GM12874 (cell line): ENCODE data around the gene ELAVL3.

Experiments used
- CTCF ChIP-seq: IDR thresholded peaks from 2 replicates; pipeline ENCODE4 v1.5.1; 2011; ENCODE audit warnings: low read depth, mild to moderate bottlenecking, control low read depth, low read length, moderate library complexity; ENCODE audit not compliant: insufficient read depth

Gene ELAVL3

DNA sequence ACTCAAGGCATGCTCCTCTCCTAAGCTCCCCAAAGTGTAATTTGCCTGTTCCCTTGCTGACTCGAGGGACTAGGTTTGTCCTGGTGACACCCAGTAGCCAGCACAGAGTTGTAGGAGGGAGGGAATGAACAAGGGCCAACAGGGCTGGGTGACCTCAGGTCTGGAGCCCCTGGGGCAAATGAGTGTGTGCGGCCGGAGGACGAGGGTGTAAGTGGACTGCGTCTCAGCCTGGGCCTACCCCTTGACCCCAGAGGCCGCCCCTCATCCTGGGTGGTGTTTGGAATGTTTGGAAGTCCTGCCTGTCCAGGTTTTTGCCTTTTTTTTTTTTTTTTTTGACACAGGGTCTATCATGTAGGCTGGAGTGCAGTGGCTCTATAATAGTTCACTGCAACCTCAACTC lies 26.1 kb upstream of the ELAVL3 start:
- TF ChIP-seq CTCF: no peak

DNA sequence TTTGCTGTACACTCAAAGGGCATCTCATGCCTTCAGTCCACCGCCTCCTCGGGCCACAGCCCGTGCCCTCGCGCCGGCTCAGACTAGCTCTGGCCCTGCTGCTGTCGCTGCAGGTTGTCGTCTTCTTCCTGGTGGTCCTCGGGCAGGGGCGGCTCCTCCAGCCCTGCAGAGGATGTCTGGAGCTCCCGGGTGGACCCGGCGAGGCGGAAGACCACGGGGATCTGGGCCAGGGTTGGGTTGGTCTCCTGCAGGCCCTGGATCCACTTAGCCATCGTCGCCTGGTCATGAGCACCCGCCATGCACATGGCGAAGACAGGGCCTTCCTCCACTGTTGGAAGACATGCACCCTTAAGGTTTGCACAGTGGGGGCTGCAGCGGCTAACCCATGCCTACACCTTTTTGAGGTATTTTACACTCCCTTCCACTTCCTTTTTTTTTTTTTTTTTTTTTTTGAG lies 25.3 kb upstream of the ELAVL3 start:
- TF ChIP-seq CTCF: no peak

DNA sequence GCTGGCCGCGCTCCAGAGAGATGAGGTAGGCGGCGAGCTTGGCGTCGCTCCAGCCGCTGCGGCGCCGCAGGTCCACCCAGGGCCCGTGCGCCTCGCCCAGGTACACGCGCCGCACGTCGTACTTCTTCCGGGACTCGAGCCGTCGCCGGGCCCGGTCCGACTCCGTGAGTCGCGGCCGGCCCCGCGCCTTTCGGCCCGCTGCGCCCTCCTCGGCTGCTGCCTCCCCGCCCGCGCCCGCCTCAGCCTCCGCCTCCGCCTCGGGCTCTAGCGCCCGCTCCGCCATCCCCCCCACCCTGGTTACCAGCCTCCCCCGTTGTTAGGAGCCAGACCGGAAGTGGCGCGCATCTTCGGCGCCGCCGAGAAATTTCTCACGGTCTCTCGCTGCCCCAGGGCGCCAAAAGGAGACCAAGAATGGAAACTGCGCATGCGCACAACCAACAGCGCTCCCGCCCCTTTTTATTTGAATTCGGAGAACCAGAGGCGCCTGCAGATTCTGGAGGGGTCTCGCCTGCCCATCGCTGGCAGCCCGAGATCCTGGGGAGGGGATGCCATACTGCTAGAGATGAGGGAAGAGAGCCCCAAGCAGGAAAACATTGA lies 24.8 kb upstream of the ELAVL3 start, which contains the start of gene ZNF653:
TSS of gene ZNF653 (minus strand) at position 336 of the 597 bp plus-strand sequence. CDS start at position 283, 53 bp downstream.
- TF ChIP-seq CTCF: no peak

DNA sequence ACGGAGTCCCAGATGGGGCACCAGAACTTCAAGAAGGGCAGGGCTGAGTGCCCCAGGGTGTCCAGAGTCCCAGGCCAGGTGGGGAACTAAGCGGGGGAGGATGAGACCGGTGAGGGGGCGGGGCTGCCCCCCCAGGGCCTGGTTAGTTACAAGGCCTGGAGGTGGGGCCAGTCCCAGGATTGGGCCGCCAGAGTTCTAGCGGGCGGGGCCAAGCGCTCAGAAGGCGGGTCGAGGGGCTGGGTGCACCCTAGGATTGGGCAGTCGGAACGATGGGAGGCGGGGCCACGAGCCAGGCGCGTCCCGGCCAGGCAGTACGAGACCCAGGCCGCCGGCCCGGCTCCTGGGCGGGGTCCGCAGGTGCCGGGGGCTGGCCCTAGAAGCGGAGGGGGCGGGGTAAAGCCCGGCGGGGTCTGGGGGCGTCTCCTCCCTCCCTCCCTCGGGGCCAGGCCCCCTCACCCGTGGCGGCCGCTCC lies 24.2 kb upstream of the ELAVL3 start:
- TF ChIP-seq CTCF: no peak

GRCh38 chr19:11504502-11505031 lies 23.7 kb upstream of the ELAVL3 start:
- no peak for TF ChIP-seq CTCF

DNA sequence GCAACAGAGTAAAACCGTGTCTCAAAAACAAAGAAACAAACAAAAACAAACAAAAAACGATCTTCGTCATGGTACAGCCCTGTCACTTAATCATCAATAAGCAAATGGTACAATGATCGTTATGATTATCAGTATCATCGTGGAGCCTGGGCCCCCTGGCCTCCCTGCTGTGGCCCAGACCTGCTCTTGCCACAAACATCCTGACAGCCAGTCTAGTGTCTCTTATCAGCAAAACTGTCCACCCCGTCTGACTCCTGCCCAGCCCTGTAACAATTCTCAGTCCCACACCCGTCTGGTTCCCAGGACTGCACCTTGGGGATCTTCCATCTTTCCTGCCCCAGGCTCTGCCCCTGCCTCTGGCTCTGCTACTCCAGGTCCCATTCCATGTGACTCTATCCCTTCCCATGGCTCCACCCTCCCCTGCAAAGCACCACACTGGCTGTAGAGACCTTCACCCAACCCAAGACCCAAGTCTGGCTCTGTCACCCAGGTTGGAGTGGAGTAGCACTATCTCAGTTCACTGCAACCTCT lies 19.1 kb upstream of the ELAVL3 start:
- no peak for TF ChIP-seq CTCF

DNA sequence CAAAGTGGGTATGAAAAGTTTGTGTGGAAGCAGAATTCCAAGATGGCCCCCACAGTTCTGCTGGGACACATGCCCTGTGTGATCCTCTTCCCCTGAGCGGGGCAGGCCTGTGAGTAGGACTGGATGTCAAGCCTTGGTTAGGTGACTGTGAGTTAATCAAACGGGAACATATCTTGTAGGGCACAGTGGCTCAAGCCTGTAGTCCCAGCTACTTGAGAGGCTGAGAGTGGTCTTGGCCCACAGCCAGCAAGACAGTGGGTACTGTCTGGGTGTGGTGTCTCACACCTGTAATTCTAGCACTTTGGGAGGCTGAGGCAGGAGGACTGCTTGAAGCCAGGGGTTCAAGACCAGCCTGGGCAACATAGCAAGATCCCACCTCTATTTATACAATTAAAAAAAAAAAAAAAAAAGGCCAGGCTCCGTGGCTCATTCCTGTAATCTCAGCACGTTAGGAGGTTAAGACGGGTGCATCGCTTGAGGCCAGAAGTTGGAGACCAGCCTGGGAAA lies 18.4 kb upstream of the ELAVL3 start:
- no peak for TF ChIP-seq CTCF
